ENCODE measurements around the gene CETP. TPM values are rescaled to one million over a fixed set of nuclear protein-coding genes. Genes with fewer than 3 reads are reported as not detected.
A peak's percentile ranks its signal among the peaks of the same experiment; 100 is the strongest.

The CETP gene
- total RNA-seq, 3 donors from 2014 or later (not counting 1 experiment from before 2014, with no cell fraction given) = 0.14 TPM; not detected in 2

GRCh38 chr16:56995136-56995805 is 33.5 kb downstream of the CETP start:
- Mint-ChIP-seq H3K4me1 (peaks cover 69 to 85% of the 10 kb centered on the region in 2 donors), H3K9me3 (no peaks in the 10 kb centered on the region), H3K36me3 (peaks cover 8% of the 10 kb centered on the region), H3K27me3 (ENCODE audit: low read depth in 2 of 2) (no peaks in the 10 kb centered on the region), H3K27ac (peak overlapping the region; percentile 64 to 92), H3K4me3 (no peak overlapping the region)
- H3K4me3 ChIP-seq (ENCODE audit: low read length) = no peak overlapping the region
- no peaks in the 10 kb centered on the region for H3K27me3 ChIP-seq (ENCODE audit: control insufficient read depth, insufficient read depth, low read length)
- H3K27ac ChIP-seq (ENCODE audit: low read length) = no peak overlapping the region
- H3K4me1 ChIP-seq (ENCODE audit: control insufficient read depth, insufficient read depth, low read length) = peaks cover 85% of the 10 kb centered on the region
- intact Hi-C loops (cut with micrococcal nuclease) = no loop called here
- no peak for ATAC-seq
- DNase-seq = no peak
- no peak for TF ChIP-seq CTCF (IDR thresholded peaks at IDR 0.05)
- peaks cover 14% of the 10 kb centered on the region for H3K36me3 ChIP-seq (ENCODE audit: control insufficient read depth, insufficient read depth, low read length)
- no peaks in the 10 kb centered on the region for H3K9me3 ChIP-seq (ENCODE audit: control insufficient read depth, insufficient read depth, low read length)
- 68% methylated on average over 12 of the region's 12 CpGs for WGBS (ENCODE audit: insufficient coverage)

- ATAC-seq = no peak
- Mint-ChIP-seq H3K4me1 (peaks cover 71 to 81% of the 10 kb centered on the region in 2 donors), H3K27ac (peak overlapping the region; percentile 92 to 95), H3K36me3 (peaks cover 8% of the 10 kb centered on the region), H3K27me3 (ENCODE audit: low read depth in 2 of 2) (no peaks in the 10 kb centered on the region), H3K9me3 (no peaks in the 10 kb centered on the region), H3K4me3 (no peak overlapping the region)
- Histone ChIP-seq H3K27me3 (ENCODE audit: control insufficient read depth, insufficient read depth, low read length) (no peaks in the 10 kb centered on the region), H3K4me3 (ENCODE audit: low read length) (no peak overlapping the region), H3K9me3 (ENCODE audit: control insufficient read depth, insufficient read depth, low read length) (no peaks in the 10 kb centered on the region), H3K36me3 (ENCODE audit: control insufficient read depth, insufficient read depth, low read length) (peaks cover 10% of the 10 kb centered on the region), H3K4me1 (ENCODE audit: control insufficient read depth, insufficient read depth, low read length) (peaks cover 82% of the 10 kb centered on the region), H3K27ac (ENCODE audit: low read length) (no peak overlapping the region)
- TF ChIP-seq CTCF (IDR thresholded peaks at IDR 0.05) = no peak
- intact Hi-C loops (cut with micrococcal nuclease) = no loop called here
- no peak for DNase-seq
- WGBS (ENCODE audit: insufficient coverage) = 96% methylated on average over 5 of the region's 5 CpGs
These were observed 35.5 kb downstream of the CETP start for GRCh38 chr16:56997264-56997663.

GRCh38 chr16:56997931-56998330 is 36.2 kb downstream of the CETP start:
- Histone ChIP-seq H3K4me1 (ENCODE audit: control insufficient read depth, insufficient read depth, low read length) (peaks cover 78% of the 10 kb centered on the region), H3K36me3 (ENCODE audit: control insufficient read depth, insufficient read depth, low read length) (peaks cover 10% of the 10 kb centered on the region), H3K4me3 (ENCODE audit: low read length) (no peak overlapping the region), H3K27ac (ENCODE audit: low read length) (peak overlapping the region; percentile 72), H3K9me3 (ENCODE audit: control insufficient read depth, insufficient read depth, low read length) (no peaks in the 10 kb centered on the region), H3K27me3 (ENCODE audit: control insufficient read depth, insufficient read depth, low read length) (no peaks in the 10 kb centered on the region)
- no peak for TF ChIP-seq CTCF (IDR thresholded peaks at IDR 0.05)
- Mint-ChIP-seq H3K4me3 (no peak overlapping the region), H3K9me3 (no peaks in the 10 kb centered on the region), H3K4me1 (peaks cover 71 to 80% of the 10 kb centered on the region in 2 donors), H3K27me3 (ENCODE audit: low read depth in 2 of 2) (no peaks in the 10 kb centered on the region), H3K36me3 (peaks cover 7% of the 10 kb centered on the region), H3K27ac (peak overlapping the region; percentile 92 to 95)
- WGBS (ENCODE audit: insufficient coverage) = 60% methylated on average over 3 of the region's 3 CpGs
- intact Hi-C loops (cut with micrococcal nuclease) = no loop called here
- DNase-seq = no peak
- no peak for ATAC-seq

GRCh38 chr16:56998352-56998751 is 36.6 kb downstream of the CETP start:
- WGBS (ENCODE audit: insufficient coverage) = 85% methylated on average over 3 of the region's 3 CpGs
- DNase-seq = no peak
- no peak overlapping the region for H3K4me3 ChIP-seq (ENCODE audit: low read length)
- peak overlapping the region; percentile 72 for H3K27ac ChIP-seq (ENCODE audit: low read length)
- intact Hi-C loops (cut with micrococcal nuclease) = no loop called here
- Mint-ChIP-seq H3K9me3 (no peaks in the 10 kb centered on the region), H3K4me3 (peak overlapping the region; percentile 31), H3K27ac (peak overlapping the region; percentile 92 to 95), H3K36me3 (peaks cover 3% of the 10 kb centered on the region), H3K4me1 (peaks cover 67 to 77% of the 10 kb centered on the region in 2 donors), H3K27me3 (ENCODE audit: low read depth in 2 of 2) (no peaks in the 10 kb centered on the region)
- peaks cover 8% of the 10 kb centered on the region for H3K36me3 ChIP-seq (ENCODE audit: control insufficient read depth, insufficient read depth, low read length)
- ATAC-seq = no peak
- no peak for TF ChIP-seq CTCF (IDR thresholded peaks at IDR 0.05)
- H3K4me1 ChIP-seq (ENCODE audit: control insufficient read depth, insufficient read depth, low read length) = peaks cover 81% of the 10 kb centered on the region
- H3K9me3 ChIP-seq (ENCODE audit: control insufficient read depth, insufficient read depth, low read length) = no peaks in the 10 kb centered on the region
- H3K27me3 ChIP-seq (ENCODE audit: control insufficient read depth, insufficient read depth, low read length) = no peaks in the 10 kb centered on the region
